K562 (cell line): Measurements from ENCODE around the gene CHAF1A. TPM values are rescaled to one million over a fixed set of nuclear protein-coding genes. Genes with fewer than 3 reads are reported as not detected.

Experiments used
- ATF6 ChIP-seq: sonication (generic); formaldehyde crosslinking; IDR thresholded peaks from 2 replicates; pipeline ENCODE4 v1.4.0; 2020; ENCODE audit warnings: mild to moderate bottlenecking, missing genetic modification reagents
- BDP1 ChIP-seq: IDR thresholded peaks from 3 replicates; pipeline ENCODE4 v1.6.1; 2011; ENCODE audit not compliant: insufficient read length, insufficient read depth
- DIDO1 ChIP-seq: fragments of 450-650 bp; IDR thresholded peaks from 2 replicates; pipeline ENCODE4 v1.6.1; 2016; ENCODE audit warnings: low read depth, missing biosample characterization, missing genetic modification characterization
- ELF1 ChIP-seq: fragments of 200-800 bp; sonication (Bioruptor generic); IDR thresholded peaks from 2 replicates; pipeline ENCODE4 v1.6.1; 2016; ENCODE audit warnings: missing genetic modification characterization, missing compliant biosample characterization
- HDAC2 ChIP-seq: fragments of 450-650 bp; IDR thresholded peaks from 2 replicates; pipeline ENCODE4 v1.6.1; 2016; ENCODE audit warnings: mild to moderate bottlenecking
- HMGN3 ChIP-seq: IDR thresholded peaks from 2 replicates; pipeline ENCODE4 v1.6.1; 2011; ENCODE audit warnings: borderline replicate concordance, low read depth, mild to moderate bottlenecking, mixed read lengths, low read length; ENCODE audit not compliant: insufficient read length; ENCODE audit errors: extremely low read depth
- JUND ChIP-seq, 2 experiments: IDR thresholded peaks; 2 replicates in 1 of 2; 3 replicates in 1 of 2; pipeline ENCODE4 v1.6.1; 2011; ENCODE audit warnings: borderline replicate concordance in 2 of 2, low read depth in 2 of 2, low read length in 2 of 2, improper control_type of control experiment in 1 of 2, missing biosample characterization in 1 of 2, missing genetic modification characterization in 1 of 2, missing genetic modification reagents in 1 of 2
- THAP12 ChIP-seq: fragments of 250-450 bp; sonication (Bioruptor Pico); IDR thresholded peaks from 2 replicates; pipeline ENCODE4 v1.9.0; 2021; ENCODE audit warnings: mild to moderate bottlenecking, inconsistent platforms
- TOE1 ChIP-seq, 2 experiments: fragments of 450-650 bp in 1 of 2; sonication (generic) in 1 of 2; formaldehyde crosslinking in 1 of 2; IDR thresholded peaks; 2 replicates each; pipeline versions ENCODE4 v1.7.1 to v1.8.0; 2016 to 2022; ENCODE audit warnings: borderline replicate concordance in 2 of 2, mild to moderate bottlenecking in 2 of 2, antibody characterized with exemption in 1 of 2, inconsistent platforms in 1 of 2, low read depth in 1 of 2, missing genetic modification reagents in 1 of 2, moderate library complexity in 1 of 2
- USF1 ChIP-seq: sonication (generic); formaldehyde crosslinking; IDR thresholded peaks from 2 replicates; pipeline ENCODE4 v1.9.0; 2022; ENCODE audit warnings: mild to moderate bottlenecking, missing genetic modification reagents
- VEZF1 ChIP-seq: fragments of 200-800 bp; sonication (Bioruptor generic); IDR thresholded peaks from 2 replicates; pipeline ENCODE4 v1.6.1; 2017; ENCODE audit warnings: missing genetic modification characterization, missing compliant biosample characterization
- XRCC5 ChIP-seq: fragments of 200-400 bp; formaldehyde crosslinking; IDR thresholded peaks from 2 replicates; pipeline ENCODE4 v1.6.1; 2017; ENCODE audit warnings: low read depth, mild to moderate bottlenecking, low read length
- ZBTB11 ChIP-seq, 3 experiments: fragments of 200-800 bp in 1 of 3; fragments of 250-450 bp in 1 of 3; fragments of 450-650 bp in 1 of 3; sonication (Bioruptor Pico) in 1 of 3; sonication (Bioruptor generic) in 1 of 3; formaldehyde crosslinking in 1 of 3; IDR thresholded peaks; 2 replicates each; pipeline versions ENCODE4 v1.6.1 to v1.8.0; 2016 to 2022; ENCODE audit warnings: mild to moderate bottlenecking in 2 of 3, missing genetic modification characterization in 2 of 3, missing compliant biosample characterization in 1 of 3, moderate library complexity in 1 of 3
- polyA plus RNA-seq, 8 experiments: library from polyadenylated mRNA; depleted of rRNA in 4 of 8; stranded (reverse) in 5 of 8; unstranded in 3 of 8; fragments of >200 nt; fragmentation: Nextera tagmentation in 2 of 8; fragmentation: Illumina TruSeq in 1 of 8; extraction: Ambion mirVana in 2 of 8; extraction: Trizol in 1 of 8; gene quantifications; 2 replicates each; pipeline versions ENCODE4 v1.2.1 to v1.2.3, GENCODE V29; 2011 to 2014; ENCODE audit warnings: inconsistent platforms in 1 of 8, missing spikeins in 1 of 8
- total RNA-seq, 7 experiments: library from RNA; depleted of rRNA in 6 of 7; stranded (reverse); fragments of >200 nt in 6 of 7; fragmentation: Illumina TruSeq in 2 of 7; extraction: Trizol in 2 of 7; gene quantifications; 2 replicates each; pipeline versions ENCODE4 v1.2.1 to v1.2.3, GENCODE V29; 2011 to 2021; ENCODE audit warnings: low replicate concordance in 1 of 7

CHAF1A gene
- total and polyA plus RNA-seq, 9 of the 15 experiments (the other 6 are each of a cell fraction or from before 2014, with no cell fraction given), result 1.6 to 86.9 (median 45.2) TPM

GRCh38 chr19:4457654-4458395 is 55.4 kb downstream of the CHAF1A start, which contains the start of gene UBXN6 (continued):
- peak in 1 of 3 experiments; percentile 85; a peak in 2 of 6 replicates for TF ChIP-seq ZBTB11 (CRISPR knock-in tag; IDR thresholded peaks at IDR 0.05)
- peak; percentile 81 for TF ChIP-seq HMGN3
- TF ChIP-seq ELF1 (tag), result peak; percentile 95
- TF ChIP-seq XRCC5, result peak; percentile 34; the same call in 1 of the 2 replicates
- TF ChIP-seq USF1 (CRISPR knock-in tag), result peak; percentile 93
- TF ChIP-seq JUND (IDR thresholded peaks at IDR 0.05; ENCODE audit: borderline replicate concordance, low read depth, low read length), result peak; percentile 75
- TF ChIP-seq JUND (tag; IDR thresholded peaks at IDR 0.05; ENCODE audit: borderline replicate concordance, low read depth, low read length), result no peak
- peak; percentile 41; the same call in 1 of the 2 replicates for TF ChIP-seq HDAC2
- TF ChIP-seq VEZF1 (CRISPR knock-in tag), result peak; percentile 95
- TF ChIP-seq TOE1 (IDR thresholded peaks at IDR 0.05; ENCODE audit: borderline replicate concordance), result peak; percentile 87; the same call in 1 of the 2 replicates
- no peak for TF ChIP-seq TOE1 (CRISPR knock-in tag; IDR thresholded peaks at IDR 0.05; ENCODE audit: borderline replicate concordance, low read depth)
- TF ChIP-seq ATF6, result peak; percentile 87; the same call in 1 of the 2 replicates
- TF ChIP-seq THAP12 (CRISPR knock-in tag), result peak; percentile 99
- peak; percentile 73; the same call in 1 of the 2 replicates for TF ChIP-seq DIDO1 (tag)
- TF ChIP-seq BDP1, result no peak
